ENCODE data around the gene CLDN4.

DNA sequence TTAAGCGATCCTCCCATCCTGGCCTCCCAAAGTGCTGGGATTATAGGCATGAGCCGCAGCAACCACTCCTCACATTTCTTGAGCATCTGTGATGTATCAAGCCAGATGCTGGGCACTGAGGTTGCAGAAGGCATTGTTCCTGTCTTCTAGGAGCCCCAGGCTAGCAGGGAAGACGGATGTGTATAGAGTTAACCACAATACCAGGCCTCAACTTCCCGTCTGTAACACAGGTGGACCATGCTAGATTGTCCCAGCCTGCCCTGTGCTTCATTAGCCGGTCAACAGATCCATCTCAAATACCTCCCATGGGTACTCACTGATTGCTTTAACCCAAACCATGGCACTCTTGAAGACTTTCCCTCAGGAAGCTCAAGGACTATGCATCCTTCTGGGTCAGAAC, 1.8 kb upstream of the CLDN4 start:
- TF ChIP-seq, protein P1, sequence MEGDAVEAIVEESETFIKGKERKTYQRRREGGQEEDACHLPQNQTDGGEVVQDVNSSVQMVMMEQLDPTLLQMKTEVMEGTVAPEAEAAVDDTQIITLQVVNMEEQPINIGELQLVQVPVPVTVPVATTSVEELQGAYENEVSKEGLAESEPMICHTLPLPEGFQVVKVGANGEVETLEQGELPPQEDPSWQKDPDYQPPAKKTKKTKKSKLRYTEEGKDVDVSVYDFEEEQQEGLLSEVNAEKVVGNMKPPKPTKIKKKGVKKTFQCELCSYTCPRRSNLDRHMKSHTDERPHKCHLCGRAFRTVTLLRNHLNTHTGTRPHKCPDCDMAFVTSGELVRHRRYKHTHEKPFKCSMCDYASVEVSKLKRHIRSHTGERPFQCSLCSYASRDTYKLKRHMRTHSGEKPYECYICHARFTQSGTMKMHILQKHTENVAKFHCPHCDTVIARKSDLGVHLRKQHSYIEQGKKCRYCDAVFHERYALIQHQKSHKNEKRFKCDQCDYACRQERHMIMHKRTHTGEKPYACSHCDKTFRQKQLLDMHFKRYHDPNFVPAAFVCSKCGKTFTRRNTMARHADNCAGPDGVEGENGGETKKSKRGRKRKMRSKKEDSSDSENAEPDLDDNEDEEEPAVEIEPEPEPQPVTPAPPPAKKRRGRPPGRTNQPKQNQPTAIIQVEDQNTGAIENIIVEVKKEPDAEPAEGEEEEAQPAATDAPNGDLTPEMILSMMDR (IDR thresholded peaks at IDR 0.05) = no peak
- TF ChIP-seq POLR2A (IDR thresholded peaks at IDR 0.05) = no peak

Data from adrenal gland (tissue), 5 donors.